Upper lobe of left lung (tissue), 4 donors: ENCODE results near the gene BCL2.

Experiments used
- CTCF ChIP-seq, 6 experiments: fragments of 450-650 bp in 4 of 6; fragments of 200-600 bp in 2 of 6; sonication (generic) in 2 of 6; IDR thresholded peaks; one replicate each; pipeline ENCODE4 v1.5.1; 2016 to 2019; ENCODE audit warnings: antibody characterized with exemption in 6 of 6
- EP300 ChIP-seq, 4 donors: sonication (generic); formaldehyde crosslinking; IDR thresholded peaks; one replicate each; pipeline ENCODE4 v1.5.1; 2017; ENCODE audit warnings: antibody characterized with exemption in 4 of 4, control low read depth in 2 of 4
- POLR2A ChIP-seq, 4 donors: fragments of 450-650 bp; IDR thresholded peaks; one replicate each; pipeline ENCODE4 v1.5.1; 2016 to 2017; ENCODE audit warnings: antibody characterized with exemption in 4 of 4, mild to moderate bottlenecking in 2 of 4
- POLR2AphosphoS5 ChIP-seq, 2 donors: sonication (generic); formaldehyde crosslinking; IDR thresholded peaks; one replicate each; pipeline ENCODE4 v1.5.1; 2017; ENCODE audit warnings: antibody characterized with exemption in 2 of 2

GRCh38 chr18:63083020-63083531 lies 236.5 kb downstream of the BCL2 start:
- TF ChIP-seq POLR2A (IDR thresholded peaks at IDR 0.05) (no peak), POLR2AphosphoS5 (IDR thresholded peaks at IDR 0.05) (no peak), CTCF (IDR thresholded peaks at IDR 0.05) (no peak), EP300 (IDR thresholded peaks at IDR 0.05) (no peak)
